PC-3 (cell line): Measurements from ENCODE around the gene COPZ1.

ENCODE experiments used
- CTCF ChIP-seq: fragments of 300-600 bp; sonication (generic); conservative IDR thresholded peaks from 2 replicates; pipeline ENCODE4 v1.5.1; 2017; ENCODE audit warnings: antibody characterized with exemption, low read depth, mild to moderate bottlenecking, low read length
- EZH2 ChIP-seq: fragments of 300-600 bp; sonication (generic); IDR thresholded peaks from one replicate; pipeline ENCODE4 v1.6.1; 2017; ENCODE audit warnings: antibody characterized with exemption, mild to moderate bottlenecking, low read length; ENCODE audit not compliant: unreplicated experiment
- EZH2phosphoT487 ChIP-seq: fragments of 300-600 bp; sonication (generic); IDR thresholded peaks from 2 replicates; pipeline ENCODE4 v1.6.1; 2018; ENCODE audit warnings: mild to moderate bottlenecking, antibody characterized with exemption, low read length, borderline replicate concordance

GRCh38 chr12:54401119-54401518 is 76.2 kb downstream of the COPZ1 start:
- TF ChIP-seq CTCF (no peak), EZH2 (no peak), EZH2phosphoT487 (no peak)
